Smooth muscle cell of the brain vasculature (primary cell): Measurements from ENCODE around the gene CX3CR1.
"Not testable (repeated sequence)": the region's sequence is repeated elsewhere in the genome, so short reads cannot be mapped to it uniquely, and the experiment has no call there.

Source experiments
- DNase-seq: peaks from one replicate; pipeline ENCODE4 v3.0.0-alpha.2; 2012; ENCODE audit warnings: low read depth, low spot score

The CX3CR1 gene

GRCh38 chr3:39279745-39280517 lies at the start of gene CX3CR1:
Gene CX3CR1, minus strand, starts transcription at chr3:39280036. Its CDS starts 13,527 bp downstream, at chr3:39266509.
- no peak for DNase-seq

GRCh38 chr3:39329493-39329892 lies 49.7 kb upstream of the CX3CR1 start, which contains the start of gene CCR8:
Gene CCR8, plus strand, starts transcription at chr3:39329709. Its CDS starts 2,623 bp downstream, at chr3:39332332.
- DNase-seq, result no peak

- DNase-seq, result no peak
Measured at GRCh38 chr3:39327746-39328349, 48.0 kb upstream of the CX3CR1 start.

- DNase-seq, result no peak
Measured at GRCh38 chr3:39327053-39327745, 47.4 kb upstream of the CX3CR1 start.

GRCh38 chr3:39325236-39325635 lies 45.4 kb upstream of the CX3CR1 start:
- no peak for DNase-seq

GRCh38 chr3:39323494-39323893 lies 43.7 kb upstream of the CX3CR1 start:
- DNase-seq, result no peak

- no peak for DNase-seq
Measured at GRCh38 chr3:39322936-39323335, 43.1 kb upstream of the CX3CR1 start.

GRCh38 chr3:39322209-39322715 lies 42.4 kb upstream of the CX3CR1 start:
- not testable (repeated sequence) for DNase-seq

- not testable (repeated sequence) for DNase-seq
Measured at GRCh38 chr3:39321574-39321983, 41.7 kb upstream of the CX3CR1 start.

- no peak for DNase-seq
Measured at GRCh38 chr3:39319249-39319648, 39.4 kb upstream of the CX3CR1 start.

- DNase-seq, result no peak
Measured at GRCh38 chr3:39318301-39318700, 38.5 kb upstream of the CX3CR1 start.

- DNase-seq, result no peak
Measured at GRCh38 chr3:39317571-39318169, 37.8 kb upstream of the CX3CR1 start.

GRCh38 chr3:39315420-39315819 lies 35.6 kb upstream of the CX3CR1 start:
- no peak for DNase-seq

- DNase-seq, result no peak
Measured at GRCh38 chr3:39313289-39313688, 33.5 kb upstream of the CX3CR1 start.

- no peak for DNase-seq
Measured at GRCh38 chr3:39302178-39302577, 22.3 kb upstream of the CX3CR1 start.

- no peak for DNase-seq
Measured at GRCh38 chr3:39299279-39299678, 19.4 kb upstream of the CX3CR1 start.

- no peak for DNase-seq
Measured at GRCh38 chr3:39296197-39297077, 16.6 kb upstream of the CX3CR1 start.

- no peak for DNase-seq
Measured at GRCh38 chr3:39295184-39295775, 15.4 kb upstream of the CX3CR1 start.

GRCh38 chr3:39294446-39295183 lies 14.8 kb upstream of the CX3CR1 start:
- DNase-seq, result no peak

- DNase-seq, result no peak
Measured at GRCh38 chr3:39292961-39293360, 13.1 kb upstream of the CX3CR1 start.
